ENCODE data around the gene PRDM16. TPM values are rescaled to one million over a fixed set of nuclear protein-coding genes. Genes with fewer than 3 reads are reported as not detected.

The PRDM16 gene
- total and polyA plus RNA-seq, 2 of the 8 experiments (the other 6 are each of a cell fraction or from before 2014, with no cell fraction given) = 0.39 to 0.43 TPM

DNA sequence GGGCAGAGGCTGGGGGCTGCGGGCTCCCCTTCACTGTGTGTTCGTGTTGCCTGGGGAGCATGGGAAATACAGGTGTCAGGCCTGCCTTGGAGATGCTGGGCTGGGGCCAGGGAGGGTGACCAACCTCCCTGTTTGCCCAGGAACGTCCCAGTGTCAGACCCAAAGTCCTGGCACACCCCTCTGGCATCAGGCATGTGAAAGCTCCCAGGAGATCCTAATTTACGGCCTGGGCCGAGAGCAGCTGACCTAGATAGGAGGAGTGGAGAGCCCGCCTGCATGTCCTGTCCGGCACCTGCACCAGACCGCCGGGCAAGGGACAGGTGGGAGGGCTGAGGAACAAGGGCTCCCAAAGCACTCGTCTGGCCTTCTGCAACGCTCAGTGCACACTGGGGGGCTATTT, 124.8 kb downstream of the PRDM16 start (continued):
- TF ChIP-seq, protein P1, sequence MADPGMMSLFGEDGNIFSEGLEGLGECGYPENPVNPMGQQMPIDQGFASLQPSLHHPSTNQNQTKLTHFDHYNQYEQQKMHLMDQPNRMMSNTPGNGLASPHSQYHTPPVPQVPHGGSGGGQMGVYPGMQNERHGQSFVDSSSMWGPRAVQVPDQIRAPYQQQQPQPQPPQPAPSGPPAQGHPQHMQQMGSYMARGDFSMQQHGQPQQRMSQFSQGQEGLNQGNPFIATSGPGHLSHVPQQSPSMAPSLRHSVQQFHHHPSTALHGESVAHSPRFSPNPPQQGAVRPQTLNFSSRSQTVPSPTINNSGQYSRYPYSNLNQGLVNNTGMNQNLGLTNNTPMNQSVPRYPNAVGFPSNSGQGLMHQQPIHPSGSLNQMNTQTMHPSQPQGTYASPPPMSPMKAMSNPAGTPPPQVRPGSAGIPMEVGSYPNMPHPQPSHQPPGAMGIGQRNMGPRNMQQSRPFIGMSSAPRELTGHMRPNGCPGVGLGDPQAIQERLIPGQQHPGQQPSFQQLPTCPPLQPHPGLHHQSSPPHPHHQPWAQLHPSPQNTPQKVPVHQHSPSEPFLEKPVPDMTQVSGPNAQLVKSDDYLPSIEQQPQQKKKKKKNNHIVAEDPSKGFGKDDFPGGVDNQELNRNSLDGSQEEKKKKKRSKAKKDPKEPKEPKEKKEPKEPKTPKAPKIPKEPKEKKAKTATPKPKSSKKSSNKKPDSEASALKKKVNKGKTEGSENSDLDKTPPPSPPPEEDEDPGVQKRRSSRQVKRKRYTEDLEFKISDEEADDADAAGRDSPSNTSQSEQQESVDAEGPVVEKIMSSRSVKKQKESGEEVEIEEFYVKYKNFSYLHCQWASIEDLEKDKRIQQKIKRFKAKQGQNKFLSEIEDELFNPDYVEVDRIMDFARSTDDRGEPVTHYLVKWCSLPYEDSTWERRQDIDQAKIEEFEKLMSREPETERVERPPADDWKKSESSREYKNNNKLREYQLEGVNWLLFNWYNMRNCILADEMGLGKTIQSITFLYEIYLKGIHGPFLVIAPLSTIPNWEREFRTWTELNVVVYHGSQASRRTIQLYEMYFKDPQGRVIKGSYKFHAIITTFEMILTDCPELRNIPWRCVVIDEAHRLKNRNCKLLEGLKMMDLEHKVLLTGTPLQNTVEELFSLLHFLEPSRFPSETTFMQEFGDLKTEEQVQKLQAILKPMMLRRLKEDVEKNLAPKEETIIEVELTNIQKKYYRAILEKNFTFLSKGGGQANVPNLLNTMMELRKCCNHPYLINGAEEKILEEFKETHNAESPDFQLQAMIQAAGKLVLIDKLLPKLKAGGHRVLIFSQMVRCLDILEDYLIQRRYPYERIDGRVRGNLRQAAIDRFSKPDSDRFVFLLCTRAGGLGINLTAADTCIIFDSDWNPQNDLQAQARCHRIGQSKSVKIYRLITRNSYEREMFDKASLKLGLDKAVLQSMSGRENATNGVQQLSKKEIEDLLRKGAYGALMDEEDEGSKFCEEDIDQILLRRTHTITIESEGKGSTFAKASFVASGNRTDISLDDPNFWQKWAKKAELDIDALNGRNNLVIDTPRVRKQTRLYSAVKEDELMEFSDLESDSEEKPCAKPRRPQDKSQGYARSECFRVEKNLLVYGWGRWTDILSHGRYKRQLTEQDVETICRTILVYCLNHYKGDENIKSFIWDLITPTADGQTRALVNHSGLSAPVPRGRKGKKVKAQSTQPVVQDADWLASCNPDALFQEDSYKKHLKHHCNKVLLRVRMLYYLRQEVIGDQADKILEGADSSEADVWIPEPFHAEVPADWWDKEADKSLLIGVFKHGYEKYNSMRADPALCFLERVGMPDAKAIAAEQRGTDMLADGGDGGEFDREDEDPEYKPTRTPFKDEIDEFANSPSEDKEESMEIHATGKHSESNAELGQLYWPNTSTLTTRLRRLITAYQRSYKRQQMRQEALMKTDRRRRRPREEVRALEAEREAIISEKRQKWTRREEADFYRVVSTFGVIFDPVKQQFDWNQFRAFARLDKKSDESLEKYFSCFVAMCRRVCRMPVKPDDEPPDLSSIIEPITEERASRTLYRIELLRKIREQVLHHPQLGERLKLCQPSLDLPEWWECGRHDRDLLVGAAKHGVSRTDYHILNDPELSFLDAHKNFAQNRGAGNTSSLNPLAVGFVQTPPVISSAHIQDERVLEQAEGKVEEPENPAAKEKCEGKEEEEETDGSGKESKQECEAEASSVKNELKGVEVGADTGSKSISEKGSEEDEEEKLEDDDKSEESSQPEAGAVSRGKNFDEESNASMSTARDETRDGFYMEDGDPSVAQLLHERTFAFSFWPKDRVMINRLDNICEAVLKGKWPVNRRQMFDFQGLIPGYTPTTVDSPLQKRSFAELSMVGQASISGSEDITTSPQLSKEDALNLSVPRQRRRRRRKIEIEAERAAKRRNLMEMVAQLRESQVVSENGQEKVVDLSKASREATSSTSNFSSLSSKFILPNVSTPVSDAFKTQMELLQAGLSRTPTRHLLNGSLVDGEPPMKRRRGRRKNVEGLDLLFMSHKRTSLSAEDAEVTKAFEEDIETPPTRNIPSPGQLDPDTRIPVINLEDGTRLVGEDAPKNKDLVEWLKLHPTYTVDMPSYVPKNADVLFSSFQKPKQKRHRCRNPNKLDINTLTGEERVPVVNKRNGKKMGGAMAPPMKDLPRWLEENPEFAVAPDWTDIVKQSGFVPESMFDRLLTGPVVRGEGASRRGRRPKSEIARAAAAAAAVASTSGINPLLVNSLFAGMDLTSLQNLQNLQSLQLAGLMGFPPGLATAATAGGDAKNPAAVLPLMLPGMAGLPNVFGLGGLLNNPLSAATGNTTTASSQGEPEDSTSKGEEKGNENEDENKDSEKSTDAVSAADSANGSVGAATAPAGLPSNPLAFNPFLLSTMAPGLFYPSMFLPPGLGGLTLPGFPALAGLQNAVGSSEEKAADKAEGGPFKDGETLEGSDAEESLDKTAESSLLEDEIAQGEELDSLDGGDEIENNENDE (IDR thresholded peaks at IDR 0.05; ENCODE audit: insufficient replicate concordance, low read length) = no peak
- TF ChIP-seq BRCA1 (IDR thresholded peaks at IDR 0.05; ENCODE audit: low read depth, low read length) (no peak), YY1 (IDR thresholded peaks at IDR 0.05; ENCODE audit: low read depth, low read length) (no peak), SIN3A (conservative IDR thresholded peaks at IDR 0.05 in 1 of 2, IDR thresholded peaks at IDR 0.05 in 1 of 2; ENCODE audit: low read depth in 1 of 2, low read length in 2 of 2) (no peak), SIX5 (IDR thresholded peaks at IDR 0.05; ENCODE audit: low read depth, low read length) (no peak), KDM5A (IDR thresholded peaks at IDR 0.05; ENCODE audit: low read length) (no peak), POU5F1 (IDR thresholded peaks at IDR 0.05; ENCODE audit: low read depth, low read length) (no peak), GABPA (IDR thresholded peaks at IDR 0.05; ENCODE audit: borderline replicate concordance, insufficient read depth, low read length) (no peak), TBP (IDR thresholded peaks at IDR 0.05; ENCODE audit: low read depth, low read length) (no peak), TAF7 (optimal IDR thresholded peaks at IDR 0.05; ENCODE audit: borderline replicate concordance, low read depth, low read length) (no peak), PHF8 (conservative IDR thresholded peaks at IDR 0.05; ENCODE audit: low read depth, low read length) (no peak)
- TF ChIP-seq, protein P2, sequence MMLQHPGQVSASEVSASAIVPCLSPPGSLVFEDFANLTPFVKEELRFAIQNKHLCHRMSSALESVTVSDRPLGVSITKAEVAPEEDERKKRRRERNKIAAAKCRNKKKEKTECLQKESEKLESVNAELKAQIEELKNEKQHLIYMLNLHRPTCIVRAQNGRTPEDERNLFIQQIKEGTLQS (IDR thresholded peaks at IDR 0.05; ENCODE audit: insufficient read depth, low read depth, low read length) = no peak

Measured in H1 (cell line).